Renal pelvis (tissue), 4 donors: ENCODE measurements around the gene TXLNA. TPM values are rescaled to one million over a fixed set of nuclear protein-coding genes. Genes with fewer than 3 reads are reported as not detected.

Source experiments
- DNase-seq: peaks from one replicate; pipeline ENCODE4 v3.0.0-alpha.2; 2013
- polyA plus RNA-seq, 3 donors: library from polyadenylated mRNA; unstranded; fragments of 120-200 nt; gene quantifications; one replicate each; pipeline ENCODE4 v1.2.1, GENCODE V29; 2013; ENCODE audit not compliant: insufficient read length in 3 of 3

TXLNA gene
- polyA plus RNA-seq, 3 donors = 48.9 to 51.0 (median 49.2) TPM

- DNase-seq = no peak
These were observed 25.5 kb downstream of the TXLNA start for GRCh38 chr1:32204943-32205361.

GRCh38 chr1:32205401-32206370 lies 26.2 kb downstream of the TXLNA start, which contains the start of gene IQCC:
Gene IQCC, plus strand, starts transcription at chr1:32205671. Its CDS starts 11 bp downstream, at chr1:32205682.
- peak; percentile 92 for DNase-seq

- DNase-seq = no peak
These were observed 29.0 kb downstream of the TXLNA start for GRCh38 chr1:32208469-32208868.

- DNase-seq = peak; percentile 44
These were observed 29.4 kb downstream of the TXLNA start, which contains the start of gene DCDC2B for GRCh38 chr1:32208891-32209328. Gene DCDC2B, plus strand, starts transcription at chr1:32209089. Its CDS starts 5 bp downstream, at chr1:32209094.

- peak; percentile 42 for DNase-seq
These were observed 36.4 kb downstream of the TXLNA start for GRCh38 chr1:32215629-32216480.

GRCh38 chr1:32216566-32216965 lies 37.1 kb downstream of the TXLNA start:
- no peak for DNase-seq

GRCh38 chr1:32219022-32219421 lies 39.5 kb downstream of the TXLNA start:
- DNase-seq = no peak

- DNase-seq = peak; percentile 48
These were observed 41.5 kb downstream of the TXLNA start for GRCh38 chr1:32220746-32221580.

- no peak for DNase-seq
These were observed 42.1 kb downstream of the TXLNA start for GRCh38 chr1:32221581-32221979.

- peak; percentile 95 for DNase-seq
These were observed 42.7 kb downstream of the TXLNA start, which contains the start of the genes EIF3I and TMEM234 for GRCh38 chr1:32221980-32222755. Gene EIF3I, plus strand, starts transcription at chr1:32222407. Its CDS starts 35 bp downstream, at chr1:32222442. Gene TMEM234, minus strand, starts transcription at chr1:32222353. Its CDS starts 31 bp downstream, at chr1:32222322.

- DNase-seq = no peak
These were observed 44.2 kb downstream of the TXLNA start for GRCh38 chr1:32223683-32224082.

- DNase-seq = no peak
These were observed 44.8 kb downstream of the TXLNA start for GRCh38 chr1:32224285-32224684.

GRCh38 chr1:32228771-32229170 lies 49.3 kb downstream of the TXLNA start:
- DNase-seq = no peak

- no peak for DNase-seq
These were observed 52.5 kb downstream of the TXLNA start for GRCh38 chr1:32231843-32232432.

- no peak for DNase-seq
These were observed 53.3 kb downstream of the TXLNA start for GRCh38 chr1:32232558-32233304.

GRCh38 chr1:32234792-32235191 lies 55.3 kb downstream of the TXLNA start:
- no peak for DNase-seq

- no peak for DNase-seq
These were observed 59.9 kb downstream of the TXLNA start for GRCh38 chr1:32239337-32239736.

GRCh38 chr1:32239790-32240139 lies 60.3 kb downstream of the TXLNA start:
- DNase-seq = no peak
